MM.1S (cell line): ENCODE results near the gene VAV2.

Experiments used
- DNase-seq: peaks from one replicate; pipeline ENCODE4 v3.0.0-alpha.2; 2015
- H2AFZ ChIP-seq: fragments of 300-600 bp; sonication (generic); 2 replicates; pipeline ENCODE4 v1.6.0; 2016; ENCODE audit warnings: antibody characterized with exemption, low read length
- H3F3A ChIP-seq: fragments of 300-600 bp; sonication (generic); 2 replicates; pipeline ENCODE4 v1.6.1; 2016; ENCODE audit warnings: mild to moderate bottlenecking, antibody characterized with exemption, low read length, moderate library complexity, mixed read lengths; ENCODE audit not compliant: insufficient read depth
- H3K27ac ChIP-seq: fragments of 300-600 bp; sonication (generic); 2 replicates; pipeline ENCODE4 v1.5.1; 2016; ENCODE audit warnings: mild to moderate bottlenecking, low read length
- H3K27me3 ChIP-seq: fragments of 300-600 bp; sonication (generic); replicated peaks from 2 replicates; pipeline ENCODE4 v1.6.0; 2016; ENCODE audit warnings: low read length; ENCODE audit not compliant: insufficient read depth
- H3K36me3 ChIP-seq: fragments of 300-600 bp; sonication (generic); replicated peaks from 2 replicates; pipeline ENCODE4 v1.6.1; 2016; ENCODE audit warnings: mild to moderate bottlenecking, low read length, mixed read lengths; ENCODE audit not compliant: insufficient read depth
- H3K4me1 ChIP-seq: fragments of 300-600 bp; sonication (generic); 2 replicates; pipeline ENCODE4 v1.6.1; 2016; ENCODE audit warnings: low read length, mixed read lengths
- H3K4me2 ChIP-seq: fragments of 300-600 bp; sonication (generic); 2 replicates; pipeline ENCODE4 v1.6.0; 2016; ENCODE audit warnings: low read depth, low read length
- H3K4me3 ChIP-seq: fragments of 300-600 bp; sonication (generic); 2 replicates; pipeline ENCODE4 v1.5.1; 2016; ENCODE audit warnings: low read length, mixed read lengths
- H3K79me2 ChIP-seq: fragments of 300-600 bp; sonication (generic); 2 replicates; pipeline ENCODE4 v1.6.1; 2016; ENCODE audit warnings: mixed run types, low read length, mixed read lengths
- H3K9ac ChIP-seq: fragments of 300-600 bp; sonication (generic); 2 replicates; pipeline ENCODE4 v1.6.1; 2016; ENCODE audit warnings: low read length, mixed read lengths
- H3K9me2 ChIP-seq: fragments of 300-600 bp; sonication (generic); replicated peaks from 2 replicates; pipeline ENCODE4 v1.6.1; 2016; ENCODE audit warnings: mild to moderate bottlenecking, low read length, mixed read lengths; ENCODE audit not compliant: insufficient read depth
- H3K9me3 ChIP-seq: fragments of 300-600 bp; sonication (generic); replicated peaks from 2 replicates; pipeline ENCODE4 v1.6.1; 2016; ENCODE audit warnings: mild to moderate bottlenecking, low read length, mixed read lengths; ENCODE audit not compliant: insufficient read depth
- H4K20me1 ChIP-seq: fragments of 300-600 bp; sonication (generic); 2 replicates; pipeline ENCODE4 v1.6.1; 2016; ENCODE audit warnings: mild to moderate bottlenecking, low read length, moderate library complexity, mixed read lengths; ENCODE audit not compliant: insufficient read depth
- CTCF ChIP-seq: fragments of 300-600 bp; sonication (generic); IDR thresholded peaks from 2 replicates; pipeline ENCODE4 v1.5.1; 2016; ENCODE audit warnings: antibody characterized with exemption, low read length, mixed read lengths
- EZH2 ChIP-seq: fragments of 300-600 bp; sonication (generic); optimal IDR thresholded peaks from 2 replicates; pipeline ENCODE3; 2017; ENCODE audit warnings: low read depth, mild to moderate bottlenecking, antibody characterized with exemption, low read length, mixed read lengths
- EZH2phosphoT487 ChIP-seq: fragments of 300-600 bp; sonication (generic); IDR thresholded peaks from 2 replicates; pipeline ENCODE4 v1.6.1; 2018; ENCODE audit warnings: antibody characterized with exemption, low read length

The VAV2 gene

GRCh38 chr9:134024214-134024792, 32.2 kb upstream of the VAV2 start:
- no peak for DNase-seq
- no peak overlapping the region for H2AFZ ChIP-seq
- H3K27me3 ChIP-seq: peaks cover 40% of the 10 kb centered on the region
- no peaks in the 10 kb centered on the region for H3K9me2 ChIP-seq
- H3K9me3 ChIP-seq: no peaks in the 10 kb centered on the region
- H3K4me2 ChIP-seq: peak overlapping the region; percentile 28
- H3F3A ChIP-seq: no peaks in the 10 kb centered on the region
- no peaks in the 10 kb centered on the region for H3K79me2 ChIP-seq
- H3K36me3 ChIP-seq: no peaks in the 10 kb centered on the region
- no peak overlapping the region; the same call in 1 of the 2 replicates for H3K4me3 ChIP-seq
- TF ChIP-seq CTCF (no peak), EZH2 (no peak), EZH2phosphoT487 (no peak)
- no peaks in the 10 kb centered on the region for H4K20me1 ChIP-seq
- no peak overlapping the region for H3K27ac ChIP-seq
- no peak overlapping the region for H3K9ac ChIP-seq
- no peaks in the 10 kb centered on the region for H3K4me1 ChIP-seq

GRCh38 chr9:134014946-134015345, 22.8 kb upstream of the VAV2 start:
- H3K27me3 ChIP-seq: peaks cover 39% of the 10 kb centered on the region
- H3K36me3 ChIP-seq: no peaks in the 10 kb centered on the region
- H2AFZ ChIP-seq: no peak overlapping the region
- no peaks in the 10 kb centered on the region for H4K20me1 ChIP-seq
- no peak overlapping the region for H3K9ac ChIP-seq
- no peak overlapping the region for H3K4me3 ChIP-seq
- H3K9me2 ChIP-seq: no peaks in the 10 kb centered on the region
- H3K27ac ChIP-seq: no peak overlapping the region
- H3K79me2 ChIP-seq: no peaks in the 10 kb centered on the region
- no peak overlapping the region for H3K4me2 ChIP-seq
- DNase-seq: no peak
- no peaks in the 10 kb centered on the region for H3K9me3 ChIP-seq
- no peak for TF ChIP-seq EZH2
- TF ChIP-seq CTCF: no peak
- TF ChIP-seq EZH2phosphoT487: no peak
- no peaks in the 10 kb centered on the region for H3F3A ChIP-seq
- no peaks in the 10 kb centered on the region for H3K4me1 ChIP-seq

- Histone ChIP-seq H3K9me3 (no peaks in the 10 kb centered on the region), H3K9me2 (no peaks in the 10 kb centered on the region), H2AFZ (no peak overlapping the region)
These were observed 19.3 kb upstream of the VAV2 start for GRCh38 chr9:134011401-134011800.

More at GRCh38 chr9:134011401-134011800, 19.3 kb upstream of the VAV2 start:
- Histone ChIP-seq H3K4me3 (no peak overlapping the region), H3K4me1 (peaks cover 5% of the 10 kb centered on the region; the same call in 1 of the 2 replicates), H3K36me3 (no peaks in the 10 kb centered on the region), H3F3A (no peaks in the 10 kb centered on the region), H3K4me2 (no peak overlapping the region), H3K9ac (no peak overlapping the region), H4K20me1 (no peaks in the 10 kb centered on the region), H3K27me3 (peaks cover 50% of the 10 kb centered on the region), H3K27ac (no peak overlapping the region), H3K79me2 (no peaks in the 10 kb centered on the region)
- TF ChIP-seq EZH2phosphoT487 (no peak), EZH2 (no peak), CTCF (no peak)
- DNase-seq: no peak
